Keratinocyte (primary cell): Measurements from ENCODE around the gene SLC25A21. TPM values are rescaled to one million over a fixed set of nuclear protein-coding genes. Genes with fewer than 3 reads are reported as not detected.

ENCODE experiments used
- DNase-seq: peaks from one replicate; pipeline ENCODE4 v3.0.0-alpha.2; 2011; ENCODE audit warnings: low read depth, missing footprints, low spot score
- FAIRE-seq: peaks from 2 replicates; lab custom pipeline; 2011; peaks lifted over from hg19 to GRCh38; lab: Jason Lieb, UNC
- H2AFZ ChIP-seq: 2 replicates; pipeline ENCODE4 v1.6.0; 2012; ENCODE audit warnings: low read length, control low read depth, inconsistent platforms; ENCODE audit not compliant: control insufficient read depth
- H3K27ac ChIP-seq: 2 replicates; pipeline ENCODE4 v1.5.1; 2011; ENCODE audit warnings: low read length; ENCODE audit not compliant: control insufficient read depth, insufficient read depth
- H3K27me3 ChIP-seq: 3 replicates; pipeline ENCODE4 v1.6.0; 2011; ENCODE audit warnings: low read length; ENCODE audit not compliant: control insufficient read depth, insufficient read depth; ENCODE audit errors: extremely low read depth
- H3K36me3 ChIP-seq, 2 experiments: 2 replicates in 1 of 2; 3 replicates in 1 of 2; pipeline ENCODE4 v1.5.1; 2011; ENCODE audit warnings: low read length in 2 of 2, mild to moderate bottlenecking in 1 of 2; ENCODE audit not compliant: control insufficient read depth in 2 of 2, insufficient read depth in 2 of 2; ENCODE audit errors: extremely low read depth in 1 of 2
- H3K4me1 ChIP-seq: 3 replicates; pipeline ENCODE4 v1.5.1; 2011; ENCODE audit warnings: low read length; ENCODE audit not compliant: control insufficient read depth, insufficient read depth; ENCODE audit errors: extremely low read depth
- H3K4me2 ChIP-seq: 3 replicates; pipeline ENCODE4 v1.6.0; 2011; ENCODE audit warnings: low read depth, low read length; ENCODE audit not compliant: control insufficient read depth, insufficient read depth; ENCODE audit errors: extremely low read depth
- H3K4me3 ChIP-seq, 3 experiments: fragments of 200-600 bp in 1 of 3; sonication (generic) in 1 of 3; 2 replicates in 2 of 3; 3 replicates in 1 of 3; pipeline ENCODE4 v1.5.1; 2011 to 2016; ENCODE audit warnings: low read length in 3 of 3, mild to moderate bottlenecking in 3 of 3, control low read depth in 2 of 3, inconsistent platforms in 1 of 3, low read depth in 1 of 3, mixed read lengths in 1 of 3, mixed run types in 1 of 3, moderate library complexity in 1 of 3; ENCODE audit not compliant: control insufficient read depth in 2 of 3, insufficient read depth in 2 of 3; ENCODE audit errors: extremely low read depth in 1 of 3
- H3K79me2 ChIP-seq: 2 replicates; pipeline ENCODE4 v1.6.0; 2012; ENCODE audit warnings: low read length; ENCODE audit not compliant: control insufficient read depth, insufficient read depth
- H3K9ac ChIP-seq: 3 replicates; pipeline ENCODE4 v1.6.0; 2011; ENCODE audit warnings: low read length; ENCODE audit not compliant: control insufficient read depth, insufficient read depth; ENCODE audit errors: extremely low read depth
- H3K9me1 ChIP-seq: 3 replicates; pipeline ENCODE4 v1.6.0; 2011; ENCODE audit warnings: low read length; ENCODE audit not compliant: control insufficient read depth, insufficient read depth; ENCODE audit errors: extremely low read depth
- H3K9me3 ChIP-seq: 2 replicates; pipeline ENCODE4 v1.5.1; 2012; ENCODE audit warnings: low read depth, low read length; ENCODE audit not compliant: control insufficient read depth
- H4K20me1 ChIP-seq: 3 replicates; pipeline ENCODE4 v1.6.0; 2011; ENCODE audit warnings: low read length; ENCODE audit not compliant: control insufficient read depth, insufficient read depth; ENCODE audit errors: extremely low read depth
- EZH2 ChIP-seq: IDR thresholded peaks from one replicate; pipeline ENCODE4 v1.6.1; 2012; ENCODE audit warnings: inconsistent platforms, mild to moderate bottlenecking, low read length, moderate library complexity
- dilution Hi-C: fragments of 300-500 bp; cut with MboI; formaldehyde crosslinking; loops from one replicate; pipeline ENCODE4 v1.7.0; 2020; ENCODE audit warnings: low sequenced_read_pairs; ENCODE audit not compliant: extremely low pct_ligation_motif_present
- polyA plus RNA-seq, 5 experiments: library from polyadenylated mRNA; depleted of rRNA in 3 of 5; stranded (reverse) in 3 of 5; stranded (forward) in 1 of 5; unstranded in 1 of 5; fragments of >200 nt; gene quantifications; 1 replicate in 1 of 5; 2 replicates in 3 of 5; 3 replicates in 1 of 5; pipeline versions ENCODE4 v1.2.1 to v1.2.3, GENCODE V29; 2011 to 2012; ENCODE audit warnings: missing spikeins in 2 of 5, low read depth in 1 of 5, low replicate concordance in 1 of 5
- TF ChIP-seq, protein P1 (sequence below), 3 experiments: IDR thresholded peaks in 1 of 3; conservative IDR thresholded peaks in 1 of 3; optimal IDR thresholded peaks in 1 of 3; 2 replicates in 2 of 3; 3 replicates in 1 of 3; pipeline versions ENCODE3 to v1.5.1; 2011; ENCODE audit warnings: low read length in 3 of 3, mild to moderate bottlenecking in 3 of 3, moderate library complexity in 2 of 3, control low read depth in 1 of 3, inconsistent platforms in 1 of 3; ENCODE audit not compliant: insufficient read depth in 2 of 3; ENCODE audit errors: extremely low read depth in 1 of 3

SLC25A21 gene
- polyA plus RNA-seq, 1 donor (not counting 4 experiments of a cell fraction or from before 2014, with no cell fraction given) = 0.66 TPM

DNA sequence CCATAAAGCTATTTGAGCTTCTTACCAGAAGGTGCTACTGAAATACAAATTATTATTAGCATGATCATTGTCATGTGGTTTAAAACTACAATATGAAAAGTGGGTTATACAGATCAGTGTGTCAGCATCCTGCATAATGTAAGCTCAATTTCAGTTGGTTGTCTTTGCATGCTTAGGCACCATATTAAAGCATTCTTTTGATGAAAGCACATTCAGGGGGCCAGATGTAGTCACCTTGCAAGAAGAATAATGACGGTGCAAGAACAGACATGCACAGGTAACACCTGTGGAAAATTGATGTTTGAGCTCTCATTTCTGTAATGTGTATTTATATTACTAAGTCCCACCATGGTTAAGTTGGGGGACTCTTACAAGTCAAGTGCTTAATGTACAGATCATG lies 386.9 kb downstream of the SLC25A21 start:
- FAIRE-seq (no peak), DNase-seq (no peak)
- H4K20me1 ChIP-seq = no peaks in the 10 kb centered on the region
- H3K9me1 ChIP-seq = no peaks in the 10 kb centered on the region
- H3K79me2 ChIP-seq = no peaks in the 10 kb centered on the region
- H3K27ac ChIP-seq = no peak overlapping the region
- no peaks in the 10 kb centered on the region for H3K9me3 ChIP-seq
- H3K4me2 ChIP-seq = no peak overlapping the region
- H2AFZ ChIP-seq = no peak overlapping the region
- H3K27me3 ChIP-seq = no peaks in the 10 kb centered on the region
- no peak overlapping the region for H3K4me3 ChIP-seq
- no peaks in the 10 kb centered on the region for H3K4me1 ChIP-seq
- no peak for TF ChIP-seq EZH2
- TF ChIP-seq, protein P1, sequence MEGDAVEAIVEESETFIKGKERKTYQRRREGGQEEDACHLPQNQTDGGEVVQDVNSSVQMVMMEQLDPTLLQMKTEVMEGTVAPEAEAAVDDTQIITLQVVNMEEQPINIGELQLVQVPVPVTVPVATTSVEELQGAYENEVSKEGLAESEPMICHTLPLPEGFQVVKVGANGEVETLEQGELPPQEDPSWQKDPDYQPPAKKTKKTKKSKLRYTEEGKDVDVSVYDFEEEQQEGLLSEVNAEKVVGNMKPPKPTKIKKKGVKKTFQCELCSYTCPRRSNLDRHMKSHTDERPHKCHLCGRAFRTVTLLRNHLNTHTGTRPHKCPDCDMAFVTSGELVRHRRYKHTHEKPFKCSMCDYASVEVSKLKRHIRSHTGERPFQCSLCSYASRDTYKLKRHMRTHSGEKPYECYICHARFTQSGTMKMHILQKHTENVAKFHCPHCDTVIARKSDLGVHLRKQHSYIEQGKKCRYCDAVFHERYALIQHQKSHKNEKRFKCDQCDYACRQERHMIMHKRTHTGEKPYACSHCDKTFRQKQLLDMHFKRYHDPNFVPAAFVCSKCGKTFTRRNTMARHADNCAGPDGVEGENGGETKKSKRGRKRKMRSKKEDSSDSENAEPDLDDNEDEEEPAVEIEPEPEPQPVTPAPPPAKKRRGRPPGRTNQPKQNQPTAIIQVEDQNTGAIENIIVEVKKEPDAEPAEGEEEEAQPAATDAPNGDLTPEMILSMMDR (optimal IDR thresholded peaks at IDR 0.05 in 1 of 3, IDR thresholded peaks at IDR 0.05 in 1 of 3, conservative IDR thresholded peaks at IDR 0.05 in 1 of 3; ENCODE audit: extremely low read depth in 1 of 3, insufficient read depth in 2 of 3, low read length in 3 of 3) = no peak
- no peaks in the 10 kb centered on the region for H3K36me3 ChIP-seq
- dilution Hi-C loops = no loop called here
- no peak overlapping the region for H3K9ac ChIP-seq

DNA sequence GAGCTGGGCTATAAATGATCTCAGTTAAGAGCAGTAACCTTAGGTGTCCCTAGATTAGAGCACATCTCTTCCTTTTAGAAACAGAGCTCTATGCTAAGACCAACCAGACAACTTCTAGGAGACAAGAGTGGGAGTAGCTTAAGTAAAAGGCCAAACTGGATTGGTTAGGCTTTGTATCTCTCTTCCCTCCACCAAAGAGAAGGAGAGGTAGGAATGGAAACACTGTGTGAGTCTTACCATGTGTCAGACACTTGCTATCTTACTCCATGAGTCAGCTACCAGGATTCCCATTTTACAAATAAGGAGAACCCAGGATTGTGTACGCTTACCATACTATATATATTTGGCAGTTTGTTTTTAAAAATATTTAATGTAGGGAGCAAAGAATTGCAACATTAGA lies 387.9 kb downstream of the SLC25A21 start:
- no peaks in the 10 kb centered on the region for H4K20me1 ChIP-seq
- no peak overlapping the region for H3K4me3 ChIP-seq
- H3K9ac ChIP-seq = no peak overlapping the region
- FAIRE-seq (no peak), DNase-seq (no peak)
- no peak for TF ChIP-seq EZH2
- TF ChIP-seq, protein P1 (optimal IDR thresholded peaks at IDR 0.05 in 1 of 3, IDR thresholded peaks at IDR 0.05 in 1 of 3, conservative IDR thresholded peaks at IDR 0.05 in 1 of 3; ENCODE audit: extremely low read depth in 1 of 3, insufficient read depth in 2 of 3, low read length in 3 of 3) = no peak
- H3K4me2 ChIP-seq = no peak overlapping the region
- no peaks in the 10 kb centered on the region for H3K9me3 ChIP-seq
- no peaks in the 10 kb centered on the region for H3K79me2 ChIP-seq
- no peak overlapping the region for H3K27ac ChIP-seq
- H2AFZ ChIP-seq = no peak overlapping the region
- H3K4me1 ChIP-seq = no peaks in the 10 kb centered on the region
- H3K27me3 ChIP-seq = no peaks in the 10 kb centered on the region
- no peaks in the 10 kb centered on the region for H3K36me3 ChIP-seq
- H3K9me1 ChIP-seq = no peaks in the 10 kb centered on the region
- dilution Hi-C loops = no loop called here
